ENCODE results near the gene ARPC3.

DNA sequence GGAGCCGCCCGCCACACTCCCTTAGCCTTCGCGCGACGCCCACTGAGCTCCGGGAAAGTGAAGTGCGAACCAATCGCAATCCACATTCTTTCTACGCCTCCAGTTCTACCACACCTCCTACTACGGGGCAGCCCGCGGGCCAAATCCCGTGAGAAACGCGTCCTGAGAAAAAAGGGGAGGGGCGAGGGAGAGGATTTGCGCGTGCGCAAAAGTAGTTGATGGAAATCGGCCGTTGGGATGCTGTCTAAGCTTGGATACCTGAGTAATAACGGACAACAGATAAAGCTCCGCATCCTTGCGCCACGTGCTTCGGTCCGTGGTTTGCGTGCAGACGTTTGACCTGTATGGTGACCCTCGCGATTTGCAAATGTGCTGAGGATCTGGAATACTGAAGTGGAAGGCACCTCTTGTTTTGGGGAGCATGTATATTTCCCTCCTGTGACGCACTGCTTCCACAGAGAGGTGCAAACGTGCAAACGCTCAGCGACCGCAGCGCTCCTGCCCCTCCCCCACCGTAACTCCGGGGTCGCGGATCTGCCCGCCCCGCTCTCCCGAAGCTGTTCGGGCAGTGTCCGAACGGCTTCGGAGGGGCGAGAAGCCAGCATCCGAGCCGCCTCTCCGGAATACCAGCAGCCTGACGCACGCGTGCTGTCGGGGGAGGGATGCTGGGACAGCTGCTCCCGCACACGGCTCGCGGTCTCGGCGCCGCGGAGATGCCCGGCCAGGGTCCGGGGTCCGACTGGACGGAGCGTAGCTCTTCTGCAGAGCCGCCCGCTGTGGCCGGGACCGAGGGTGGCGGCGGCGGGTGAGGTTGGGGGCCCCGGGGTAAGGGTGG lies 18.3 kb upstream of the ARPC3 start, which contains the start of the genes FAM216A and GPN3:
- TF ChIP-seq, protein P1, sequence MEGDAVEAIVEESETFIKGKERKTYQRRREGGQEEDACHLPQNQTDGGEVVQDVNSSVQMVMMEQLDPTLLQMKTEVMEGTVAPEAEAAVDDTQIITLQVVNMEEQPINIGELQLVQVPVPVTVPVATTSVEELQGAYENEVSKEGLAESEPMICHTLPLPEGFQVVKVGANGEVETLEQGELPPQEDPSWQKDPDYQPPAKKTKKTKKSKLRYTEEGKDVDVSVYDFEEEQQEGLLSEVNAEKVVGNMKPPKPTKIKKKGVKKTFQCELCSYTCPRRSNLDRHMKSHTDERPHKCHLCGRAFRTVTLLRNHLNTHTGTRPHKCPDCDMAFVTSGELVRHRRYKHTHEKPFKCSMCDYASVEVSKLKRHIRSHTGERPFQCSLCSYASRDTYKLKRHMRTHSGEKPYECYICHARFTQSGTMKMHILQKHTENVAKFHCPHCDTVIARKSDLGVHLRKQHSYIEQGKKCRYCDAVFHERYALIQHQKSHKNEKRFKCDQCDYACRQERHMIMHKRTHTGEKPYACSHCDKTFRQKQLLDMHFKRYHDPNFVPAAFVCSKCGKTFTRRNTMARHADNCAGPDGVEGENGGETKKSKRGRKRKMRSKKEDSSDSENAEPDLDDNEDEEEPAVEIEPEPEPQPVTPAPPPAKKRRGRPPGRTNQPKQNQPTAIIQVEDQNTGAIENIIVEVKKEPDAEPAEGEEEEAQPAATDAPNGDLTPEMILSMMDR (IDR thresholded peaks at IDR 0.05) = no peak
- no peak for TF ChIP-seq ZFX (IDR thresholded peaks at IDR 0.05; ENCODE audit: borderline replicate concordance)
